ENCODE data around the gene COQ8B. TPM values are rescaled to one million over a fixed set of nuclear protein-coding genes. Genes with fewer than 3 reads are reported as not detected.

COQ8B gene
- total RNA-seq, 2 donors from 2014 or later = 29.8 to 31.3 TPM

DNA sequence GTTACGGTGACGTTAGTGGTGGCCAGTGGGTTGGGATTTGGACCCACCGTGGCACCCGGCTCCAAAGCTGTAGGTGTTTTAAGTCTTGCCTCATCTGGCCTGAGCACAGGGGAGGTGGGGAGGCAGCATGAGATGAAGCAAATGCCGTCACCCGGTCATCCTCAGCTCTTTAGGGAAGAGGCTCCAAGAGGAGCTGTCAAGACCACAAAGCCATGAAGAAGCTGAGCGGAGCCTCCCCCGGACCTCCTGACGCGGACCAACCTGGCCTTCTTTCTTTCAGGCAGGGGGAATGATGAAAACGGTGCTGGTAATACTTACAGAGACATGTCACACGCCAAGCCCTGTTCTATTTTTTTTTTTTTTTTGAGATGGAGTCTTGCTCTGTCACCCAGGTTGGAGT, 26.2 kb upstream of the COQ8B start:
- intact Hi-C loops (cut with DNase I) = no loop called here
- H3K4me3 ChIP-seq = no peak overlapping the region
- no peak for ATAC-seq
- no peaks in the 10 kb centered on the region for H3K9me3 ChIP-seq
- 87 to 91% methylated on average over 12 of the region's 12 CpGs for WGBS, 2 donors
- no peaks in the 10 kb centered on the region for H3K27me3 ChIP-seq
- DNase-seq = no peak
- H3K27ac ChIP-seq = no peak overlapping the region
- H3K4me1 ChIP-seq = peaks cover 5% of the 10 kb centered on the region
- peaks cover 0 to 5% of the 10 kb centered on the region in 2 donors for H3K36me3 ChIP-seq (replicated peaks in 1 of 2; ENCODE audit: insufficient read depth in 1 of 2, low read depth in 2 of 2)
- no peak for TF ChIP-seq POLR2A (IDR thresholded peaks at IDR 0.05)
- TF ChIP-seq, protein P1, sequence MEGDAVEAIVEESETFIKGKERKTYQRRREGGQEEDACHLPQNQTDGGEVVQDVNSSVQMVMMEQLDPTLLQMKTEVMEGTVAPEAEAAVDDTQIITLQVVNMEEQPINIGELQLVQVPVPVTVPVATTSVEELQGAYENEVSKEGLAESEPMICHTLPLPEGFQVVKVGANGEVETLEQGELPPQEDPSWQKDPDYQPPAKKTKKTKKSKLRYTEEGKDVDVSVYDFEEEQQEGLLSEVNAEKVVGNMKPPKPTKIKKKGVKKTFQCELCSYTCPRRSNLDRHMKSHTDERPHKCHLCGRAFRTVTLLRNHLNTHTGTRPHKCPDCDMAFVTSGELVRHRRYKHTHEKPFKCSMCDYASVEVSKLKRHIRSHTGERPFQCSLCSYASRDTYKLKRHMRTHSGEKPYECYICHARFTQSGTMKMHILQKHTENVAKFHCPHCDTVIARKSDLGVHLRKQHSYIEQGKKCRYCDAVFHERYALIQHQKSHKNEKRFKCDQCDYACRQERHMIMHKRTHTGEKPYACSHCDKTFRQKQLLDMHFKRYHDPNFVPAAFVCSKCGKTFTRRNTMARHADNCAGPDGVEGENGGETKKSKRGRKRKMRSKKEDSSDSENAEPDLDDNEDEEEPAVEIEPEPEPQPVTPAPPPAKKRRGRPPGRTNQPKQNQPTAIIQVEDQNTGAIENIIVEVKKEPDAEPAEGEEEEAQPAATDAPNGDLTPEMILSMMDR (IDR thresholded peaks at IDR 0.05) = peak in 1 of 7 experiments; percentile 9

DNA sequence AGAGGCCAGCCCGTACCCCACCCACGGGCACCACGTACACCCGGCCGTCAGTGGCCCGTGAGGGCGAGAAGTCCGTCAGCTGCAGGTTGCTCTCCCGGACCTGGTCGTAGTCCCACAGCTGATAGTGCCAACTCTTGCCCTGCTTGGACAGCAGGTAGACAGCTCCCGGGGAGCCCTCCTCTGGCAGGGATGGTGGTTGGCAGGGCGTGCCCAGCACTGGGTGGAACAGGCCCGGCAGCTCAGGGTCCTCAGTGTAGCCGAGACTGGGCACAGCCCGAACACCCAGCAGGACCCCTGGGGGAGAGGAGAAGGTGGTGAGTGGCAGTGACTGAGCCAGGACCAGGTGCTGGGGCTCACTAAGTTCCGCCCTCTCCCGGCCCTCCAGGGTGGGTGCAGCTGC, 25.8 kb upstream of the COQ8B start:
- intact Hi-C loops (cut with DNase I) = no loop called here
- WGBS, 2 donors = 50% methylated on average over 17 of the region's 17 CpGs; no CpG with 5 or more reads in 1 of the 2 donors
- ATAC-seq (peak; percentile 7), DNase-seq (peak in 2 of 4 donors; percentile 36 to 37)
- H3K4me3 ChIP-seq = no peak overlapping the region
- peaks cover 5% of the 10 kb centered on the region for H3K4me1 ChIP-seq
- no peak overlapping the region for H3K27ac ChIP-seq
- H3K9me3 ChIP-seq = no peaks in the 10 kb centered on the region
- H3K27me3 ChIP-seq = no peaks in the 10 kb centered on the region
- H3K36me3 ChIP-seq (replicated peaks in 1 of 2; ENCODE audit: insufficient read depth in 1 of 2, low read depth in 2 of 2) = peaks cover 0 to 7% of the 10 kb centered on the region in 2 donors
- no peak for TF ChIP-seq POLR2A (IDR thresholded peaks at IDR 0.05)
- TF ChIP-seq, protein P1 (IDR thresholded peaks at IDR 0.05) = no peak

DNA sequence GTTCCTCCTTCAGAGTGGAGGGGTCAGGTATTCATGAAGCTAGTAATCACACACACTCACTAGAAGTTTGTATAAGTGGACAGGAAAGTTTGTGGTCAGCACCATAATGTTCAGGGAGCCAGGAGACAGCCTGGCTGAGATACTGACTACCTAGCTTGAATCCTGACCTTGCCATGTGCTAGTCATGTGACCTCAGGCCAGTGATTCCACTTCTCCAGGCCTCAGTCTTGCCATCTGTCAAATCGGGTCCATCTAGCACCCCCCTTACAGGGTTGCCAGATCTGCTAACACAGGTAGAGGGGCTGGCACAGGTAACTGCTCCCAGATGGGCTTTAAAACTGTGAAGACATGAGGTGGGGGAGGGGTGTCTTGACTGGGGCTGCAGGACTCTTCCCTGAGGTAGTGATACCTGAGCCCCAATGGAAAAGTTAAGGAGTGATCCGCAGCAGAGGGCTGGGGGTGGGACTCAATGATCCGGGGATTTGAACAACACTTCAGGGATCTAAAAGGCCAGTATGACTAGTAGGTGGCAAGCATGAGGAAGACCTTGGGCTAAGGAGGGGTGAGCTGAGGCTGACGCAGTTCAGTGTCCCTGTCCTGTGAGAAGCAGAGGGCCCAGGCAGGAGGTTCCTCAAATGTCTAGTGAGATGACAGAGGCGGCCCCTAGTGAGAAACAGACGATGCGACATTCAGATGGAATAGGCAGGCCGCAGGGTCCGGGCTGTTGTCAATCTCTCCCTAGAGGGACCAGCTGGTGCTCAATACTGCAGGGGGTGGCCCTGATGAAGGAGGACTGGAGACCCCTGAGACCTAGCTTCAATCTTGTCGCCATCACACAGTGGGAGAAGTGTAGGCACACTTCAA, 25.1 kb upstream of the COQ8B start:
- WGBS, 2 donors = 74 to 82% methylated on average over 9 of the region's 10 CpGs
- Histone ChIP-seq H3K4me1 (peaks cover 5% of the 10 kb centered on the region), H3K27me3 (no peaks in the 10 kb centered on the region), H3K36me3 (replicated peaks in 1 of 2; ENCODE audit: insufficient read depth in 1 of 2, low read depth in 2 of 2) (peaks cover 0 to 14% of the 10 kb centered on the region in 2 donors), H3K9me3 (no peaks in the 10 kb centered on the region), H3K4me3 (no peak overlapping the region), H3K27ac (no peak overlapping the region)
- intact Hi-C loops (cut with DNase I) = no loop called here
- no peak for TF ChIP-seq POLR2A (IDR thresholded peaks at IDR 0.05)
- TF ChIP-seq, protein P1 (IDR thresholded peaks at IDR 0.05) = no peak
- no peak for DNase-seq
- ATAC-seq = peak; percentile 4

DNA sequence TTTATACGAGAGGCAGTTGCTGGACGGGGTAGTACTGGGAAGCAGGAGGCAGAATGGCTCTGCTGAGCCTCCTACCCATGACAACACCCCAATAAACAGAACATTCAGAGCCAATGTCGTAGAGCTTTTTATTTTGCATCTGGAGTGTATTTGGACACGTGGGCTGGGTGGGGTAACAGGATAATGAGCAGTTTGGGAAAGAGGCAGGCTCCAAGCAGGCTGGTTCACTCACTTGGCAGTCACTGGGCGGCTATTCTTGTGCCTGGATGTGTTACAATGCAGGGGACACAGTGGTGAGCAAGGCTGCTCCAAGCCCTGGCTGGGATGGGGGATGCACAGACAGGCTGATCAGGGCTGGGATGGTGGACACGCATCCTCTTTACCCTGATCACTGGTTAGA, 24.1 kb upstream of the COQ8B start:
- no peak for DNase-seq
- TF ChIP-seq, protein P1 (IDR thresholded peaks at IDR 0.05) = no peak
- no peak for TF ChIP-seq POLR2A (IDR thresholded peaks at IDR 0.05)
- H3K27me3 ChIP-seq = no peaks in the 10 kb centered on the region
- H3K27ac ChIP-seq = no peak overlapping the region
- WGBS, 2 donors = 75 to 81% methylated on average over 5 to 6 of the region's 6 CpGs
- intact Hi-C loops (cut with DNase I) = no loop called here
- H3K36me3 ChIP-seq (replicated peaks in 1 of 2; ENCODE audit: insufficient read depth in 1 of 2, low read depth in 2 of 2) = peaks cover 0 to 15% of the 10 kb centered on the region in 2 donors
- peaks cover 5% of the 10 kb centered on the region for H3K4me1 ChIP-seq
- H3K4me3 ChIP-seq = no peak overlapping the region
- no peaks in the 10 kb centered on the region for H3K9me3 ChIP-seq
- no peak for ATAC-seq
